ENCODE results near the gene HNRNPU. TPM values are rescaled to one million over a fixed set of nuclear protein-coding genes. Genes with fewer than 3 reads are reported as not detected.

Gene HNRNPU
- total and polyA plus RNA-seq, 2 of the 13 experiments (the other 11 are each of a cell fraction or from before 2014, with no cell fraction given) = 101 to 508 TPM

GRCh38 chr1:244835276-244836134 lies 28.8 kb downstream of the HNRNPU start, which contains the start of gene COX20 (continued):
- TF ChIP-seq NR0B2 (CRISPR knock-in tag; IDR thresholded peaks at IDR 0.05) = peak; percentile 71
- 0 out of 2 replicates have a peak, but pooled peaks have one; percentile 80 for TF ChIP-seq ZMAT5 (CRISPR knock-in tag; IDR thresholded peaks at IDR 0.05; ENCODE audit: borderline replicate concordance, low read depth)
- 0 out of 2 replicates have a peak, but pooled peaks have one; percentile 56 for TF ChIP-seq GZF1 (CRISPR knock-in tag; IDR thresholded peaks at IDR 0.05)
- TF ChIP-seq MXD4 (CRISPR knock-in tag; IDR thresholded peaks at IDR 0.05) = peak; percentile 67; the same call in 1 of the 2 replicates
- TF ChIP-seq EED (CRISPR knock-in tag; IDR thresholded peaks at IDR 0.05) = peak; percentile 80; the same call in 1 of the 2 replicates
- no peak for TF ChIP-seq CHD4 (IDR thresholded peaks at IDR 0.05; ENCODE audit: borderline replicate concordance, low read length)
- peak; percentile 20; the same call in 1 of the 2 replicates for TF ChIP-seq ZNF451 (CRISPR knock-in tag; IDR thresholded peaks at IDR 0.05)
- no peak for TF ChIP-seq ZSCAN5A (CRISPR knock-in tag; IDR thresholded peaks at IDR 0.05; ENCODE audit: borderline replicate concordance)
- peak; percentile 92 for TF ChIP-seq ZNF564 (CRISPR knock-in tag; IDR thresholded peaks at IDR 0.05)
- no peak for TF ChIP-seq ZNF7 (CRISPR knock-in tag; IDR thresholded peaks at IDR 0.05)
- TF ChIP-seq ZNF724P (CRISPR knock-in tag; IDR thresholded peaks at IDR 0.05; ENCODE audit: borderline replicate concordance) = peak; percentile 64; the same call in 1 of the 2 replicates
- TF ChIP-seq SMARCC2 (IDR thresholded peaks at IDR 0.05) = no peak
- TF ChIP-seq ZNF382 (CRISPR knock-in tag; IDR thresholded peaks at IDR 0.05; ENCODE audit: borderline replicate concordance) = no peak
- TF ChIP-seq LCORL (IDR thresholded peaks at IDR 0.05) = no peak
- peak; percentile 18; the same call in 1 of the 2 replicates for TF ChIP-seq LCORL (CRISPR knock-in tag; IDR thresholded peaks at IDR 0.05)
- peak; percentile 67; the same call in 1 of the 2 replicates for TF ChIP-seq ZNF124 (CRISPR knock-in tag; IDR thresholded peaks at IDR 0.05)
- TF ChIP-seq ELF1 (CRISPR knock-in tag; IDR thresholded peaks at IDR 0.05) = no peak
- peak; percentile 55 for TF ChIP-seq ZNF83 (CRISPR knock-in tag; IDR thresholded peaks at IDR 0.05; ENCODE audit: borderline replicate concordance)
- TF ChIP-seq U2AF1 (optimal IDR thresholded peaks at IDR 0.05; ENCODE audit: low read depth, low read length) = peak; percentile 11
- no peak for TF ChIP-seq CREB1 (IDR thresholded peaks at IDR 0.05)
- TF ChIP-seq CREB1 (CRISPR knock-in tag; IDR thresholded peaks at IDR 0.05) = peak; percentile 30; the same call in 1 of the 2 replicates
- TF ChIP-seq SALL2 (CRISPR knock-in tag; IDR thresholded peaks at IDR 0.05) = peak; percentile 34; the same call in 1 of the 2 replicates
- TF ChIP-seq ATF4 (CRISPR knock-in tag; IDR thresholded peaks at IDR 0.05) = peak in 1 of 2 experiments; percentile 44; a peak in 2 of 4 replicates
- 0 out of 2 replicates have a peak, but pooled peaks have one; percentile 53 for TF ChIP-seq SOX5 (CRISPR knock-in tag; IDR thresholded peaks at IDR 0.05; ENCODE audit: borderline replicate concordance)
- no peak for TF ChIP-seq FOXM1 (CRISPR knock-in tag; IDR thresholded peaks at IDR 0.05)

All from HepG2 (cell line).